Liver (tissue), 3 donors: Measurements from ENCODE around the gene CELSR1.

Experiments used
- ATF3 ChIP-seq: IDR thresholded peaks from 2 replicates; pipeline ENCODE4 v1.6.1; 2016; ENCODE audit warnings: antibody characterized with exemption
- FOXA1 ChIP-seq: IDR thresholded peaks from 2 replicates; pipeline ENCODE4 v1.6.1; 2016; ENCODE audit warnings: antibody characterized with exemption
- GABPA ChIP-seq, 2 donors: IDR thresholded peaks in 1 of 2; conservative IDR thresholded peaks in 1 of 2; 2 replicates each; pipeline ENCODE4 v1.6.1; 2016; ENCODE audit warnings: antibody characterized with exemption in 2 of 2, mild to moderate bottlenecking in 1 of 2, moderate library complexity in 1 of 2
- JUND ChIP-seq, 2 donors: IDR thresholded peaks; 2 replicates each; pipeline ENCODE4 v1.6.1; 2016; ENCODE audit warnings: antibody characterized with exemption in 2 of 2
- MAX ChIP-seq: IDR thresholded peaks from 2 replicates; pipeline ENCODE4 v1.6.1; 2016; ENCODE audit warnings: antibody characterized with exemption
- RAD21 ChIP-seq, 2 donors: IDR thresholded peaks; 2 replicates each; pipeline ENCODE4 v1.6.1; 2016; ENCODE audit warnings: antibody characterized with exemption in 2 of 2, mild to moderate bottlenecking in 2 of 2
- REST ChIP-seq: IDR thresholded peaks from 2 replicates; pipeline ENCODE4 v1.6.1; 2016; ENCODE audit warnings: antibody characterized with exemption, mild to moderate bottlenecking
- SP1 ChIP-seq: IDR thresholded peaks from 2 replicates; pipeline ENCODE4 v1.6.1; 2018; ENCODE audit warnings: antibody characterized with exemption, mild to moderate bottlenecking
- TAF1 ChIP-seq: conservative IDR thresholded peaks from 2 replicates; pipeline ENCODE4 v1.6.1; 2016; ENCODE audit warnings: antibody characterized with exemption, mild to moderate bottlenecking
- YY1 ChIP-seq: IDR thresholded peaks from 2 replicates; pipeline ENCODE4 v1.6.1; 2016; ENCODE audit warnings: antibody characterized with exemption, mild to moderate bottlenecking
- TF ChIP-seq, protein P1 (sequence below): fragments of 150-350 bp; IDR thresholded peaks from 2 replicates; pipeline ENCODE4 v1.5.1; 2017; ENCODE audit warnings: improper control_type of control experiment, low read depth, low read length; ENCODE audit not compliant: missing input control
- donor health status: healthy.
- donor health status: healthy.

DNA sequence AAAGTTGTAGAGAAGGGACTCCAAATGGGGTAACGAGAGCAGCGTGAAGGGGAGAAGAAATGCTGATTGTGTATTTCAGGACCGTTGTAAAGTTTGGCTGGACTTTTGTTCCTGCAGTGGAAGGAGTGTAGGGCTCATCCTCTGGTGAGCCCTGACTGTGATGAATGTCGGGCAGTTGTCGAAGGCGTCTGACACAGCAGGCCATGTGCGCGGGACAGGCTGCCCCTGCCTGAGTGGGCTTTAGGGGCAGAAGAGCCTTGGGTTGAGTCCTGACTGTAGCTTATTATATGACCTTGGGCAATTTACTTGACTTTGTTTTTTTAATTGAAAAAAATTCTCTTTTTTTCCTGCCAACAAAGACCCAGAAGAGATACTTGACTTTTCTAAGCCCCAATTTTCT, 198.8 kb downstream of the CELSR1 start:
- TF ChIP-seq, protein P1, sequence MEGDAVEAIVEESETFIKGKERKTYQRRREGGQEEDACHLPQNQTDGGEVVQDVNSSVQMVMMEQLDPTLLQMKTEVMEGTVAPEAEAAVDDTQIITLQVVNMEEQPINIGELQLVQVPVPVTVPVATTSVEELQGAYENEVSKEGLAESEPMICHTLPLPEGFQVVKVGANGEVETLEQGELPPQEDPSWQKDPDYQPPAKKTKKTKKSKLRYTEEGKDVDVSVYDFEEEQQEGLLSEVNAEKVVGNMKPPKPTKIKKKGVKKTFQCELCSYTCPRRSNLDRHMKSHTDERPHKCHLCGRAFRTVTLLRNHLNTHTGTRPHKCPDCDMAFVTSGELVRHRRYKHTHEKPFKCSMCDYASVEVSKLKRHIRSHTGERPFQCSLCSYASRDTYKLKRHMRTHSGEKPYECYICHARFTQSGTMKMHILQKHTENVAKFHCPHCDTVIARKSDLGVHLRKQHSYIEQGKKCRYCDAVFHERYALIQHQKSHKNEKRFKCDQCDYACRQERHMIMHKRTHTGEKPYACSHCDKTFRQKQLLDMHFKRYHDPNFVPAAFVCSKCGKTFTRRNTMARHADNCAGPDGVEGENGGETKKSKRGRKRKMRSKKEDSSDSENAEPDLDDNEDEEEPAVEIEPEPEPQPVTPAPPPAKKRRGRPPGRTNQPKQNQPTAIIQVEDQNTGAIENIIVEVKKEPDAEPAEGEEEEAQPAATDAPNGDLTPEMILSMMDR = no peak
- no peak for TF ChIP-seq TAF1
- TF ChIP-seq RAD21 (IDR thresholded peaks at IDR 0.05) = no peak
- no peak for TF ChIP-seq REST
- TF ChIP-seq ATF3 = no peak
- TF ChIP-seq MAX = no peak
- TF ChIP-seq GABPA (IDR thresholded peaks at IDR 0.05 in 1 of 2, conservative IDR thresholded peaks at IDR 0.05 in 1 of 2) = no peak
- TF ChIP-seq JUND (IDR thresholded peaks at IDR 0.05) = no peak
- TF ChIP-seq FOXA1 = no peak
- no peak for TF ChIP-seq YY1
- no peak for TF ChIP-seq SP1
